ENCODE measurements around the gene FFAR1. TPM values are rescaled to one million over a fixed set of nuclear protein-coding genes. Genes with fewer than 3 reads are reported as not detected.

FFAR1 gene
- total RNA-seq, 1 experiment from 2014 or later = 1.7 TPM

GRCh38 chr19:35313587-35313986 lies 34.1 kb upstream of the FFAR1 start:
- no peak for DNase-seq (ENCODE audit: low read depth)
- in situ Hi-C loops (cut with HindIII; ENCODE audit: low pct_unique_long_range_greater_than_20kb, low sequenced_read_pairs) = no loop called here

DNA sequence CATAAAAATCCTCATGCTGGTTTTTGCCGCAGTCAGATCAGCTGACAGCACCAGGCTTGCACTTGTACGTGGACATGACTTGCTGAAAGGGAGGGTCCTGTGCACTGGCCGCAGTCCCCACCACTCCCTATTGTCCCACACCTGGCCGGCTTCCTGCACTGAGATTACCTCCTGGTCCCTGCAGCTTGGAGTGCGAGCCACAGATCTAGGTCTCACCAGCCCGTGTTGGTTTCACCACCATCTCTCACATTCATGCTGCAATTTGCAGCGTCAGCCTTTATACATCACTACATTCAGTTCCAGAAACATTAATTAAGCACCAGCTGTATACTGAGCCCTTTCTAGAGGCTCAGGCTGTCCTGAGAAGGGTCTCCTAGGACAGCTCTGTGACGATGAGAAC lies 33.7 kb upstream of the FFAR1 start:
- in situ Hi-C loops (cut with HindIII; ENCODE audit: low pct_unique_long_range_greater_than_20kb, low sequenced_read_pairs) = no loop called here
- no peak for DNase-seq (ENCODE audit: low read depth)

DNA sequence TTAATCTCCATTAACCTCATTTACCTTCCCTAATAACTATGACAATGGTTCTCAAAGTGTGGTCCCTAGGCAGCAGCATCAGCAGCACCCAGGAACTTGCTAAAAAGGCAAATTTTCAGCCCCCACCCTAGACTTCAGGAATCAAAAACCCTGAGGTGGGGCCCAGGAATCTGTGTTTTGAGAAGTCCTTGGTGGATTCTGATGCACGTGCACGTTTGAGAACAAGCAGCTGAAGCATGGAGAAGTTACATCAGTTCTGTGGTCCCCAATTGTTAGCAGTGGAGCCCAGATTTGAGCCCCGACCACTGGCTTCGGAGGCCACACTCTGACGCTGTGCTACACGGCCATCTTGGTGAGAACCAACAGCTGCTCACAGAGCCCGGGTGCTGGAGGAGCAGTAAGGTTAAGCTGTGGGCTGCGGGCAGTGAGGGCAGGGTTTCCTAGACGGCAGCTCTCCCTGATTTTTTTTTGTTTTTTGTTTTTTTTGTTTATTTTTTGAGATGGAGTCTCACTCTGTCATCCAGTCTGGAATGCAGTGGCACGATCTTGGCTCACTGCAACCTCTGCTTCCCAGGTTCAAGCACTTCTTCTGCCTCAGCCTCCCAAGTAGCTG lies 32.7 kb upstream of the FFAR1 start:
- in situ Hi-C loops (cut with HindIII; ENCODE audit: low pct_unique_long_range_greater_than_20kb, low sequenced_read_pairs) = no loop called here

GRCh38 chr19:35315883-35316282 lies 31.8 kb upstream of the FFAR1 start:
- in situ Hi-C loops (cut with HindIII; ENCODE audit: low pct_unique_long_range_greater_than_20kb, low sequenced_read_pairs) = no loop called here
- no peak for DNase-seq (ENCODE audit: low read depth)

More for the DNA sequence above, 32.7 kb upstream of the FFAR1 start:
- DNase-seq (ENCODE audit: low read depth) = no peak

DNA sequence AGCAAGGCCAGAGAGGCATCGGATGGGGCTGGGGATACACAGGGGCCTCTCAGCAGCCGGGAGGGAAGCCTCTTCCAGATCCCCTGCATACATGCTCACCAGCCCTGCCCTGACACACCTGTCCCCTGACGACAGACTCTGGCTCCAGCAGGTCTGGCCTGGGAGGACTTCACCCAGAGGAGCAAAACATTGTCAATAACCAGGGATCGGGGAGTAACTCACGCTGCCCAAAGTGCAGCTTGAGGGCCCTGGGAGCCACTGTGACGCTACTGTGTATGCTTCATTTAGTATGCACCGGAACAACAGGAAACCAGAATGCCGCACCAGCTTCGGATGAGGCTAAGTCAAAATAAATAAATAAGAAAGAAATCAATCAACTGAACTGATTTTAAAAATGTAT lies 31.1 kb upstream of the FFAR1 start:
- in situ Hi-C loops (cut with HindIII; ENCODE audit: low pct_unique_long_range_greater_than_20kb, low sequenced_read_pairs) = no loop called here
- DNase-seq (ENCODE audit: low read depth) = no peak

GRCh38 chr19:35317464-35318043 lies 30.1 kb upstream of the FFAR1 start:
- peak; percentile 44 for DNase-seq (ENCODE audit: low read depth)
- in situ Hi-C loops (cut with HindIII; ENCODE audit: low pct_unique_long_range_greater_than_20kb, low sequenced_read_pairs) = no loop called here

DNA sequence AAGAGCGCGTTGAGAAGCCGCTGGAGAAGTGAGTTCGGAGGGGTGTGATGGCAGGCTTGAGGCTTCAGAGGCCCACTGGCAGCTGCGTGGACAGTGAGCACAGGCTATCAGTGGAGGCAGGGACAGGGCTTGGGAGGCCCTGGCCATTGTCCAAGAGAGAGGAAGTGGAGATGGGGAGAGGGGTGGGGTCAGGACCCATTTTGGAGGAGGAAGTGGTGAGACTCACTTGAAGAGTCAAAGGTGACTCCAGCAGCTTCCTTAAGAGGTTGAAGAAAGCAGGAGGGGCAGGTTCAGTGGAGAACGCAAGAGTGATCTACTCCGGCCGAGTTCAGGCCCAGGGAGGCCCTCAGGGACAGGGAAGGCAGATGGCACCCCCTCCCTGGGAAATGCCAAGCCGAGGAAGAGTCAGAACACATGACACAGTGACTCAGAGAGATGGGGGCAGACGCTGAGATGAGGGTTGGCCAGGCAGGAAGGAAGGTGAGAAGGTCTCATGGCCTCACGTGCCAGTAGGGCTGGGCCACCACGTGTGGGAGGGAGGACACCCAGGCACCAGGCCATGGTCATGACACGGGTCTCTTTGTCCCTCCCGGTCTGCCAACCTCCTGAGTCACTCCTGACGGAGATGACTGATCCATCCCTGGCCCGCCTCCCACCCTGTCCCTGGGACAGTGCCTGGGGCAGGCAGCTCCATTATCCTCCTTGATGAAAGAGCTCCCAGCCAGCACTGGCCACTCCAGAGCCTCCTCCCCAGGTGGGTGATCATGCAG lies 28.8 kb upstream of the FFAR1 start:
- peak; percentile 100 for DNase-seq (ENCODE audit: low read depth)
- in situ Hi-C loops (cut with HindIII; ENCODE audit: low pct_unique_long_range_greater_than_20kb, low sequenced_read_pairs) = no loop called here

GRCh38 chr19:35320065-35320713 lies 27.5 kb upstream of the FFAR1 start:
- no peak for DNase-seq (ENCODE audit: low read depth)
- in situ Hi-C loops (cut with HindIII; ENCODE audit: low pct_unique_long_range_greater_than_20kb, low sequenced_read_pairs) = no loop called here

GRCh38 chr19:35321291-35321690 lies 26.4 kb upstream of the FFAR1 start:
- no peak for DNase-seq (ENCODE audit: low read depth)
- in situ Hi-C loops (cut with HindIII; ENCODE audit: low pct_unique_long_range_greater_than_20kb, low sequenced_read_pairs) = no loop called here

DNA sequence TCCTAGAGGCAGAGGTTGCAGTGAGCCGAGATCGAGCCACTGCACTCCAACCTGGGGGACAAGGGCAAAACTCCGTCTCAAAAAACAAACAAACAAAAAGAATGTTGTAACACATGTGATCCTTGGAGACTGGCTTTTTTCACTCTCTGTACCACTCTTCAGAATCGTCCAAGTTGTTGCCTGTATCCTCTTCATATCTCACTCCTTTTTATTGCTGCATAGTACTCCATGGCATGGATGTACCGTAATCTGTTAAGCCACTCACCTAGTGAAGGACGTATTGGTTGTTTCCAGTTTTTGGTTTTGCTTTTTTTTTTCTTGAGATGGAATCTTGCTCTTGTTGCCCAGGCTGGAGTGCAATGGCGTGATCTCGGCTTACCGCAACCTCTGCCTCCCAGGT lies 25.7 kb upstream of the FFAR1 start:
- in situ Hi-C loops (cut with HindIII; ENCODE audit: low pct_unique_long_range_greater_than_20kb, low sequenced_read_pairs) = no loop called here
- no peak for DNase-seq (ENCODE audit: low read depth)

- in situ Hi-C loops (cut with HindIII; ENCODE audit: low pct_unique_long_range_greater_than_20kb, low sequenced_read_pairs) = no loop called here
- DNase-seq (ENCODE audit: low read depth) = no peak
Observed at GRCh38 chr19:35327642-35328041, 20.1 kb upstream of the FFAR1 start.

DNA sequence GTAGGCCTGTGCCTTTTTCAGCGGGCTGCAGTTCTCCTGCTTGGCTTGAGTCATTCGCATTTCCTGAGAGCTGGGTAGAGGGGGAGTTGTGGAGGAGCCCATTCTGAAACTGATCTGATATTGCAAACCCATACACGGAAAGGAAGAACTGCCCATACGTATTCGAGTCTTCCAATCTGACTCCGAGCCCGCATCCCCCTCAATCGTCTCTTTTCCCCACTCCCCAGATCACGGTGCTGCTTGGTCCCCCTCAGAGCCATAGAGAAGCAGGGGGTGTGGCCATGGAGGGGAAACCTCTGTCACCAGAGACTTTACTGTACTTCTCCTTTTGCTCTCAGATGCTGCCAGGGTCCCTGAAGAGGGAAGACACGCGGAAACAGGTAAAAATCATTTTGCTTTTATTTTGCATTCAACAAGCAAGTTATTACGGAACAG lies 18.8 kb upstream of the FFAR1 start, which contains the start of gene CD22:
Gene CD22 (plus strand): TSS at position 337 of the 435 bp plus-strand sequence. CDS start 2,854 bp downstream, outside the sequence.
- in situ Hi-C loops (cut with HindIII; ENCODE audit: low pct_unique_long_range_greater_than_20kb, low sequenced_read_pairs) = no loop called here
- DNase-seq (ENCODE audit: low read depth) = no peak

GRCh38 chr19:35329323-35329722 lies 18.4 kb upstream of the FFAR1 start:
- no peak for DNase-seq (ENCODE audit: low read depth)
- in situ Hi-C loops (cut with HindIII; ENCODE audit: low pct_unique_long_range_greater_than_20kb, low sequenced_read_pairs) = no loop called here

DNA sequence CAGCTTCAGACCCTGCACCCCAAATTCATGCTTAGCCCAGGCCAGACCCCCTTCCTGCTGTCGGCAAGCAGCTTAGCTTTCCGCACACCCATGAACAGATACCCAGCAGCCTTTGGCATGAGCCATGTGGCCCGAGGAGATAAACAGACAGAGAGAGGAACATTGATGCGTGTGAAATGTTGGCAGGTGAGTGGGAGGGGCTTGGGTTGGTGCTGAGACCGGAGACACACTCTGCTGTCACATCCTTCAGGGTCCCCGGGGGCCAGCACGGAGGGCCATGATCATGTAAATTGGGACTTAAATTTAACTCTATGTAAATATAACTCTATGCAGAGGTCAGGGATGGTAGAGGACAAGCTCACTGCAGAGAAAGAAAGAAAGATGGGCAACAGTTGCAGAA lies 17.2 kb upstream of the FFAR1 start:
- in situ Hi-C loops (cut with HindIII; ENCODE audit: low pct_unique_long_range_greater_than_20kb, low sequenced_read_pairs) = no loop called here
- no peak for DNase-seq (ENCODE audit: low read depth)

GRCh38 chr19:35331551-35332214 lies 16.0 kb upstream of the FFAR1 start:
- DNase-seq (ENCODE audit: low read depth) = no peak
- in situ Hi-C loops (cut with HindIII; ENCODE audit: low pct_unique_long_range_greater_than_20kb, low sequenced_read_pairs) = no loop called here

DNA sequence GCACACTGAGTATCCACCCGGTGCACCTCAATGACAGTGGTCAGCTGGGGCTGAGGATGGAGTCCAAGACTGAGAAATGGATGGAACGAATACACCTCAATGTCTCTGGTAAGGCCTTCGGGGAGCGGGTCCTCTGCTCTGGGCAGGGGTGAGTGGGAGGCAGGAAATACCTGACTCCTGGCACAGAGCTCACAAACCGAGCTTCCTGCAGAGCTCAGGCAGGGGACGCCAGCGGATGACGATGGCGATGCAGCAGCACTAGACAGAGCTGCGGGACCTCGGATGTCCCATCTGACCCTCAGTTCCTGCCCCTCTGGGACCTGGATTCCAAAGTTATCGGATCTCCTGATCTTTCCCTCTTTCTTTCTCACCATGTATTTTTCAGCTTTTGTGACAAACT lies 14.9 kb upstream of the FFAR1 start:
- no peak for DNase-seq (ENCODE audit: low read depth)
- in situ Hi-C loops (cut with HindIII; ENCODE audit: low pct_unique_long_range_greater_than_20kb, low sequenced_read_pairs) = no loop called here

DNA sequence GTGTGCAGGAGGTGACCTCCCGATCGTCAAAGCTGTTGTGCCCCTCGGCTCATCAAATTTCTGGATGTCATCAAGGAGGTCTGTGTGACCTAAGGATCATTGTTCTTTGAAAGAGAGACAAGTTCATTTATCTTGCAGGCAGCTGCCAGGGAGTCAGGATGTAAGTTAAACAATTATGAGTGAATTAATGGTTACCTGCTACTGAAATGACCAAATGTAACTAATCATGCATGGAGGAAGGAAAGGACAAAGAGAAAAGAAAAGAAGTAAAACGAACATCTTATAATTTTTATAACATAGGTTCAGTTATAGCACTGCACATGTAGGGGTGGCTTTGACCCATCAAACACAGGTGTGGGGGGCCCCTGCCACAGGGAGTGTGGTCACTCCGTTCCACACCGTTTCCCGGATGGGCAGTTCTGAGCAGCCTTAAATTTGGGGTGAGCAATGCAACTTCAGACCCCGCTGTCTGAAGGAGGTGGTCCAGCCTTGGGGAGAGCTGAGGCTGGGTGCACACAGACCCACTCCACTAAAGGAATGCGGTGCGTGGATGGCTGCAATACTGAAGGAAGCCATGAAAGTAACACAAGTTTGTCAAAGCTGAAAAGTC lies 13.5 kb upstream of the FFAR1 start:
- peak; percentile 49 for DNase-seq (ENCODE audit: low read depth)
- in situ Hi-C loops (cut with HindIII; ENCODE audit: low pct_unique_long_range_greater_than_20kb, low sequenced_read_pairs) = no loop called here
